GM23248 (cell line): ENCODE data around the gene MPZ.

Experiments used
- EZH2 ChIP-seq: fragments of 200-600 bp; sonication (generic); IDR thresholded peaks from 2 replicates; pipeline ENCODE4 v1.6.1; 2018; ENCODE audit warnings: antibody characterized with exemption, mild to moderate bottlenecking; ENCODE audit not compliant: insufficient read depth, poor library complexity, severe bottlenecking
- EZH2phosphoT487 ChIP-seq: fragments of 200-600 bp; sonication (generic); IDR thresholded peaks from 2 replicates; pipeline ENCODE4 v1.6.1; 2018; ENCODE audit warnings: antibody characterized with exemption, moderate library complexity, mild to moderate bottlenecking, low read depth; ENCODE audit not compliant: insufficient read depth

GRCh38 chr1:161285113-161285512 lies 24.7 kb downstream of the MPZ start:
- TF ChIP-seq EZH2 (no peak), EZH2phosphoT487 (no peak)
